Measurements from ENCODE around the gene TMTC3. TPM values are rescaled to one million over a fixed set of nuclear protein-coding genes. Genes with fewer than 3 reads are reported as not detected.

The TMTC3 gene
- total RNA-seq, 1 donor from 2014 or later: 12.7 TPM

DNA sequence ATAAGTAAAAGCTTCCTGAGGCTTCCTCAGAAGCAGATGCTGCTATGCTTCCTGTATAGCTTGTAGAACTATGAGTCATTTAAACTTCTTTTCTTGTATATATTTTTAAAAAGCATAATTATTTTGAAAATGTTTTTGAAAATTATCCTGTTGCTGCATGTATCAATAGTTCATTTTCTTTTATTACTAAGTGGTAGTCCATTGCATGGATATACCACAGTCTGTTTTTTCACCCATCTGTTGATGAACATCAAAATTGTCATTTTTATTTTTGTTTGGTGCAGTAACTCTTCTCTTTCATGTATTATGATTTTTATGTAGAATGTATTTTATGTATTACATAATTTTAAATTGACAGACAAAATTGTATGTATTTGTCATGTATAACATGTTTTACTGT, 81.4 kb downstream of the TMTC3 start:
- no peak for ATAC-seq
- DNase-seq (ENCODE audit: low spot score): no peak

DNA sequence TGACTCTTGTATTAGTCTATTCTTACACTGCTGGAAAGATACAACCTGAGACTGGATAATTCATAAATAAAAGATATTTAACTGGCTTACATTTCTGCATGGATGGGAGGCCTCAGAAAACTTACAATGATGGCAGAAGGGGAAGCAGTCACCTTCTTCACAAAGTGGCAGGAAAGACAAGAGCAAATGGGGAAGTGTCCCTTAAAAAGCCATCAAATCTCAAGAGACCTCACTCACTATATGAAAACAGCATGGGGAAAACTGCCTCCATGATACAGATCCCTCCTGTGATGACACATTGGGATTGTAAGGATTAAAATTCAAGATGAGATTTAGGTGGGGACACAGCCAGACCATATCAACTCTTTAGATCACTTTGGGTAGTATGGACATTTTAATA, 83.7 kb downstream of the TMTC3 start:
- ATAC-seq: no peak
- DNase-seq (ENCODE audit: low spot score): no peak

DNA sequence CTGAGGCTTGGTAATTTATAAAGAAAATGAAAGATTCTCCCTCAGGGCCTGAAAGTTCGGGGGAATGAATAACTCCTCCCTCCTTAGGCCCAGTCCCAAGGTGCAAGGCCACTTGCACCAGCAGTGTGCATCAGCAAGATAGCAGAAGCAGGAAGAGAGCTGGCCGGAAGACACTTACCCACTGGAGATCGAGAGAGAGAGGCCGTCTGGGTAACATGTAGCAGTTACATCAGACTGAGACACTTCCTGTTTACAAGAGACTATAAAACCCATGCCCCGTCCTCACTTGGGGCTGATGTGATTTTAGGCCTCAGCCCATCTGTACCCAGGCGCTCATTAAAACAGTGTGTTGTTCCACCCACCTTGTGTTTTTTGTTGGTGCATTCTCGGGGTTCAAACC, 85.2 kb downstream of the TMTC3 start:
- ATAC-seq: no peak
- DNase-seq (ENCODE audit: low spot score): no peak

DNA sequence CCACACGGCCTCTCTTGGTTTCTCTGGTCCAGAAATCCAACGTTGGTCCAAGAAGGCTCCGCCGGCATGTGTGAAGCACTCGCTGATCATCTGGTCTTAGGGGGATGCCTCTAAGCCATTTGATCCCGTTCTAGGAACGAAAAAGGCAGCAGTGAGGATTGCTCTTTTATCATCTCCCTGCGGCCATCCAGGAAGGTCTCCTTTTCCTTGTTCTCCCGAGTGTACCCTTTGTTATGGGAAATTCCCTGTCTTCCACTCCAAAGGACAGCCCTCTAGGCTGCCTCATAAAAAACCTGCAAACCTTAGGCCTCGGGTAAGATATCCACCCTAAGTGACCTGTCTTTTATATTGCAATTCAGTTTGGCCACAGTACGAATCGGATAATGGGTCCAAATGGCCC, 85.8 kb downstream of the TMTC3 start:
- DNase-seq (ENCODE audit: low spot score) (no peak), ATAC-seq (no peak)

DNA sequence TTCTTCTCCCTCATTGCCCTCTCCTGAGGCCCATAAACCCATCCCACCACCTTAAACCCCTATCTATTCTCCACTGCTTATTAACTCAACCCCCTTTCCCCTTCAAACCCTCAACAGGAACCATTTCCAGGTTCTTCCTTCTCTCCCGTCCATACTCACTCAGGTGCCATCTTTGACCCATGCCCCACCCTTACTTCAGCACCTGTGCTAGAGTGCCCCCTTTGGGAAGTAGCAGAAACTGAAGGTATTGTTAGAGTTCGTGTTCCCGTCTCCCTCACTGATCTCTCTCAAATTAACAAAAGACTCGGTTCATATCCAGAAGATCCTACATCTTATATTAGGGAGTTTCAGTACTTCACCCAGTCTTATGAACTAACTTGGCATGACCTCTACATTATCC, 86.6 kb downstream of the TMTC3 start:
- DNase-seq (ENCODE audit: low spot score) (no peak), ATAC-seq (no peak)

DNA sequence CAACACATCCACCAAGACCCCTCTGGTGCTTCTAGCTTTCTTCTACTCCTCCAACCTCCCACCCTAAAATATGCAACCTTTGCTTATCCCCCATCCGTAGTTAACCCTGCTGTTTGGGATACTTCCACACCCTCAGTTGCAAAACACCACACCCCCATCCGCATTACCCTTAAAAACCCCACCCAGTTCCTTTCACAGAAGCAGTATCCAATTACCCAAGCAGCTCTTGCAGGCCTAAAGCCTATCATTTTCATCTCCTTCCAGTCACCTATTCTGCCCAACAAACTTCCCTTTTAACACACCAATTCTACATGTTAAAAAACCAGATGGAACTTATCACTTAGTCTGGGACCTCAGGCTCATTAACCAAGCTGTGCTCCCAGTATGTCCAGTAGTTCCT, 88.2 kb downstream of the TMTC3 start:
- DNase-seq (ENCODE audit: low spot score) (no peak), ATAC-seq (no peak)

DNA sequence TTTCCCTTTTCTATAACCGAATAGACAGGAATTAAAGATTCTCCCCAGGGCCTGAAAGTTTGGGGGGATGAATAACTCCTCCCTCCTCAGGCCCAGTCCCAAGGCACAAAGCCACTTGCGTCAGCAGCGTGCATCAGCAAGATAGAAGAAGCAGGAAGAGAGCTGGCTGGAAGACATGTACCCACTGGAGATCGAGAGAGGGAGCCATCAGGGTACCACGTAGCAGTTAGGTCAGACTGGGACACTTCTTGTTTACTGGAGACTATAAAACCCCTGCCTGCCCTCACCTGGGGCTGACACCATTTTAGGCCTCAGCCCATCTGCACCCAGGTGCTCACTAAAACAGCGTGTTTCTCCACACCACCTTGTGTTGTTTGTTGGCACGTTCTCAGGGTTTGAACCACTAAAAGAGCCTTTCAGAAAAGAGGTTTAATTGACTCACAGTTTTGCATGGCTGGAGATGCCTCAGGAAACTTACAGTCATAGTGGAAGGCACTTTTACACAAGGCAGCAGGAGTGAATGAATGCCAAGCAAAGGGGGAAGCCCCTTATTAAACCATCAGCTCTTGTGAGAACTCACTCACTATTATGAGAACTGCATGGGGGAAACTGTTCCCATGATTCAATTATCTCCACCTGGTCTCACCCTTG, 93.2 kb downstream of the TMTC3 start:
- DNase-seq (ENCODE audit: low spot score) (no peak), ATAC-seq (no peak)

DNA sequence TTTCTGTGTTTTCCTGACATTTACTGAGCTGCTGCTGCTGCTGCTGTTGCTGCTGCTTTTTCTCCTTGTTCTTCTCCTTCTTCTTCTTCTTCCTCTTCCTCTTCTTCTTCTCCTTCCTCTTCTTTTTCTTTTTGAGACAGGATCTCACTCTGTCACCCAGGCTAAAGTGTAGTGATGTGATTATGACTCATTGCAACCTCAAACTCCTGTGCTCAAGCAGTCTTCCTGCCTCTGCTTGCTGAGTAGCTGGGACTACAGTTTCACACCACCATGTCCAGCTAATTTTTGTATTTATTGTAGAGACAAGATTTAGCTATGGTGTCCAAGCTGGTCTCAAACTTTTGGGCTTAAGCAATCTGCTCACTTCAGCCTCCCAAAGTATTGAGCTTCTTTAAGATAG, 95.8 kb downstream of the TMTC3 start:
- ATAC-seq (no peak), DNase-seq (ENCODE audit: low spot score) (no peak)

DNA sequence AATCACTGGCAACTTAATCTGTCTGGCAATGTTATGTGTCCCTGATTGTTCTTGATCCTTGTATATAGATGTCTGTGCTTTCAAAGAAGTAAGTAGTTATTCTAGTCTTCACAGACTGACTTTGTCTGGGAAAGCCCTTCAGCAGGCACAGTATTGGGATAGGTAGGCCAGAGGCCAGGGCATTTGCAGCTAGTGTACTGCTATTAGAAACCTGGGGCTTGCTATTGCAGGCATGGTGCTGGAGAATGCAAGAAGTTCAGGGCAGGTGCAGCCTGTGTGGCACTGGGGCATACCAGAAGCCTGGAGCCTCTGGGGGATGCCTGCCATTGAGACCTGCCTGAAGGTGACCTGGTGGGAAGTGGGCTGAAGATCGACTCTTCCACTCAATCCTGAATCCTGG, 96.3 kb downstream of the TMTC3 start:
- DNase-seq (ENCODE audit: low spot score) (no peak), ATAC-seq (no peak)

DNA sequence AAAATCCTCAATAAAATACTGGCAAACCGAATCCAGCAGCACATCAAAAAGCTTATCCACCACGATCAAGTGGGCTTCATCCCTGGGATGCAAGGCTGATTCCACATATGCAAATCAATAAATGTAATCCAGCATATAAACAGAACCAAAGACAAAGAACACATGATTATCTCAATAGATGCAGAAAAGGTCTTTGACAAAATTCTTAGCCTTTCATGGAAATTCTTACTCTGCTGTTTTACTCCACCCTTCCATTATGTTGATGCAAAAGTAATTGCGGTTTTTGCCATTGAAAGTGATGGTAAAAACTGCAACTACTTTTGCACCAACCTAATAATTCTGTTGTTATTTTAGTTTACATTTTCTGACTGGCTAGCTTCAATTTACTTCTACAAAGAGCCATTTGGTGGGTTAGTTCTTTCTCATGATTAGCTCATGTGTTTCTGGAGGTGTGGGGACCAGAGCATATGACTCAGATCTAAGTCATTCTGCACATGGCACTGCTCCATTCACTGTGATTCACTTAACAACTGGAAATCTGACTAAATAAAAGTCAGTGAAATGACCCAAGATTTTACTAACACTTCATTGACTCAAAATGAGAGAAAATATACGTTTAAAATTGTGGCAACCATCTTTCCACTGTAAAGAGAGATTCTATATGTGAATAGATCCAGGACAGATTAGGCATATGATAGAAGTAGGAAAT, 99.9 kb downstream of the TMTC3 start:
- DNase-seq (ENCODE audit: low spot score) (no peak), ATAC-seq (no peak)

DNA sequence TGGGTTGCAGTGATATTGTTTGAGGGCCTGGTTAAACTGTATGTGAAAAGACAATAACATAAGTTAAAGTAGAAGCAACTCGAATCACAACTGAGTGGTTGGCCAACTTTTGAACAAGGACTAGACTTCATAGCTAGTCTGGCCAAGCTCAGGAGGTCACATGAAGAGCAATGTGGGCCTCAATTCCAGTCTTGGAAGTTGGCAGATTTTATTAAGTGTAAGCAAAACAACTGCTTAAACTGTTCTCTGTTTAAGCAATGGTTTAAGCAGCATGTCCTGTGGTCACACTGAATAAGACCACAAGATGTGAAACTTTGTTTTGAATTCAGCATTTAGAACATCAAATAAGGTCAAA, 100.4 kb downstream of the TMTC3 start:
- ATAC-seq (no peak), DNase-seq (ENCODE audit: low spot score) (no peak)

DNA sequence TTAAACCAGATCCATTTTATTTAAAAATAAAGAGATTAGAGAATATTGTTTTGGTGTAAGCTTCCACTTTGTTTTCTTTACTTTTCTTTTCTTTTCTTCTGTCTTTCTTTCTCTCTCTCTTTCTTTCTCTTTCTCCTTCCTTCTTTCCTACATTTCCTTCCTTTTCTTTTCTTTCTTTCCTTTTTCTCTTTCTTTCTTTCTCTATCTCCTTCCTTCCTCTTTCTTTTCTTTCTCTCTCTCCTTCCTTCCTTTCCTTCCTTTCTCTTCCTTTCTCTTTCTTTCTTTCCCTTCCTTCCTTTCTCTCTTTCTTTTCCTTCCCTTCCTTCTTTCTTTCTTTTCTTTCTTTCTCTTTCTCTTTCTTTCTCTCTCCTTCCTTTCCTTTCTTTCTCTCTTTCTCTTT, 100.8 kb downstream of the TMTC3 start:
- no peak for ATAC-seq
- no peak for DNase-seq (ENCODE audit: low spot score)

DNA sequence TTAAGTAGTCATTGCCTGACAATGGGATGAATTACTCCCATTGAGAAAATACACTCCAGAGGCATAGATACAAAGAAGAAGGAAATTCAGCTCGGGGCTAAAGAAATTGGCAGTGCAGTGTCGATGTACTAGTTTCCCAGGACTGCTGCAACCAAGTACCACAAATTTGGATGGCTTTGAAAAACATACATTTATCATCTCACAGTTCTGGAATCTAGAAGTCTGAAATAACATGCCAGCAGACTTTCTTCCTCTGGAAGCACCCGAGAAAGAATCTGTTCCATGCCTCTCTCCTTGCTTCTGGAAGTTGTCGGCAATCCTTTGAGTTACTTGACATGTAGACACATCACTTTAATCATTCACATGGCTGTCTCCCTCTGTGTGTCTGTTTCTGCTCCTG, 101.9 kb downstream of the TMTC3 start:
- DNase-seq (ENCODE audit: low spot score) (no peak), ATAC-seq (no peak)

DNA sequence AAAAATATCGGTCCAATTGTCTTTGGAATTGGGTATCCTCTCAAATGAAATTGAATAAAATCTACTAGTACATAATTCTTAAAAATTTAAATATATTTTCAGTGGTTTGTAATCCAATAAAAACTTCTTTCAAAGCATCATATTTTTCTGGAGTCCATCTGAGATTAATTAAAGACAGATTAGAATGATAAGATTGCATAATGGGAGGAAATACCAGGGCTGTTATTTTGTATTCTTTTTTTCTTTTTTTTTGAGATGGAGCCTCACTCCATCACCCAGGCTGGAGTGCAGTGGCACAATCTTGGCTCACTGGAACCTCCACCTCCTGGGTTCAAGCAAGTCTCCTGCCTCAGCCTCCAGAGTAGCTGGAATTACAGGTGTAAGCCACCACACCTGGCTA, 103.8 kb downstream of the TMTC3 start:
- ATAC-seq: no peak
- DNase-seq (ENCODE audit: low spot score): no peak

DNA sequence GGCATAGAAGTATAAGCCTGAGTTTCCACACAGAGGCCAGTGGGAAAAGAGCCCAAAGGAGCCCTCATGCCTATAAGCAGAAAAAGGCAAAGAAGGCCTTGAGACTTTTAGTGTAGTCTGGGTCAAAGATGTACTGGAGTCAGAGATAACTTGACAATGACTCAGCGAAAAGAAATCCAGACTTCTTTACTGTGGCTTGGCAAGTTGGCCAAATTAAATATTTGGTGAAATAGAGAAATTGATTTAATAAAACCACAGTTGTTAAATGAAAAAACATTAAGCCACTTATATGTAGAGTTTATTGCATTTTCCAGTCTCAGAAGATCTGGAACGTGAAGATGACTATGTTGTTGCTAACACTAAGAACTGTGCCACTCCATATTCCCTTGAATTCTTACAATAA, 105.1 kb downstream of the TMTC3 start:
- DNase-seq (ENCODE audit: low spot score) (no peak), ATAC-seq (no peak)

DNA sequence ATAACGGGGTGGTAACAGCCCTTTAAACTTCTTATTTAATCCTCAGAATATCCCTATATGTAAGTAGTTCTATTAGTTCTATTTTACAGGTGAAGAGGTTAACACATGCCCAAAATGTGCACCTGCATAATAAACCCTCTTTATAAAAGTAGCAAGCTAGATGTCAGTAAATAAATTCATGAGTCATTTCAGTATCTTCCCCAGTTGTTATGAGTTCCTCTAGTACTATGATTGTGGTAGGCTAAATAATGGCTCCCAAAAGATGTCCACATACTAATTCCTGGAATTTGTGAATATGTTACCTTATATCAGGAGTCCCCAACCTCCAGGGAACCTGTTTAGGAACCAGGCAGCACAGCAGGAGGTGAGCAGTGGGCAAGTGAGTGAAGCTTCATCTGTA, 106.5 kb downstream of the TMTC3 start:
- DNase-seq (ENCODE audit: low spot score): no peak

More for the DNA sequence above, 106.5 kb downstream of the TMTC3 start:
- no peak for ATAC-seq

Other genes with a start within 250 kb of the TMTC3 start
- 0.05 TPM for gene C12orf50, start 112.9 kb upstream of the TMTC3 start, total RNA-seq
- 3.4 TPM for gene CEP290, start 219 bp upstream of the TMTC3 start, total RNA-seq